GM12878 (cell line): ENCODE results near the gene PTPN5. TPM values are rescaled to one million over a fixed set of nuclear protein-coding genes. Genes with fewer than 3 reads are reported as not detected.

ENCODE experiments used
- ATAC-seq: fragments of 200-7000 bp; cut with Tn5 transposase; 3 replicates; pipeline ENCODE4 v1.9.1; 2020; ENCODE audit warnings: mild to moderate bottlenecking, moderate library complexity
- BruUV-seq: library from RNA; stranded (reverse); fragments of 400-500 nt; replicated peaks from 2 replicates; lab custom pipeline; 2021; lab: Mats Ljungman, UMichigan
- CTCF ChIA-PET: fragments of 300-600 bp; sonication (Branson Sonifier 250); formaldehyde crosslinking; extraction: SDS; loops from one replicate; lab custom pipeline; 2021; ENCODE audit warnings: inconsistent platforms; lab: Yijun Ruan, JAX
- POLR2A ChIA-PET: fragments of 350-600 bp; formaldehyde crosslinking; extraction: SDS; loops from one replicate; lab custom pipeline; 2021; ENCODE audit warnings: inconsistent platforms; lab: Charles Lee
- RAD21 ChIA-PET: fragments of 300-600 bp; sonication (Branson Sonifier 250); formaldehyde crosslinking; loops from one replicate; lab custom pipeline; 2023; ENCODE audit warnings: antibody characterized with exemption; ENCODE audit not compliant: unreplicated experiment; lab: Charles Lee
- SMC1A ChIA-PET: fragments of 300-600 bp; sonication (Branson Sonifier 250); formaldehyde crosslinking; loops from one replicate; lab custom pipeline; 2023; ENCODE audit not compliant: unreplicated experiment, uncharacterized antibody; lab: Charles Lee
- DNase-seq: peaks from one replicate; pipeline ENCODE4 v3.0.0-alpha.2; 2011; ENCODE audit warnings: low read depth, low spot score
- FAIRE-seq: peaks from 3 replicates; lab custom pipeline; 2011; peaks lifted over from hg19 to GRCh38; lab: Jason Lieb, UNC
- H2AFZ ChIP-seq: 2 replicates; pipeline ENCODE4 v1.6.0; 2011; ENCODE audit warnings: low read depth, low read length, control low read depth; ENCODE audit not compliant: control insufficient read depth
- H3K27ac ChIP-seq: 2 replicates; pipeline ENCODE4 v1.5.1; 2011; ENCODE audit warnings: control low read depth; ENCODE audit not compliant: control insufficient read depth, insufficient read depth
- H3K27me3 ChIP-seq, 2 experiments: replicated peaks in 1 of 2; 2 replicates each; pipeline versions ENCODE4 v1.6.0 to v1.6.1; 2011; ENCODE audit warnings: low read length in 1 of 2; ENCODE audit not compliant: control insufficient read depth in 2 of 2, insufficient read depth in 2 of 2
- H3K36me3 ChIP-seq, 2 experiments: 2 replicates each; pipeline ENCODE4 v1.5.1; 2011; ENCODE audit warnings: low read length in 1 of 2; ENCODE audit not compliant: control insufficient read depth in 2 of 2, insufficient read depth in 2 of 2
- H3K4me1 ChIP-seq: 2 replicates; pipeline ENCODE4 v1.6.1; 2011; ENCODE audit warnings: mild to moderate bottlenecking, low read length, moderate library complexity, mixed read lengths; ENCODE audit not compliant: control insufficient read depth, insufficient read depth
- H3K4me2 ChIP-seq: 2 replicates; pipeline ENCODE4 v1.6.0; 2011; ENCODE audit warnings: control low read depth; ENCODE audit not compliant: control insufficient read depth, insufficient read depth
- H3K4me3 ChIP-seq: fragments of 200-600 bp; sonication (generic); 2 replicates; pipeline ENCODE4 v1.5.1; 2016
- H3K79me2 ChIP-seq: 2 replicates; pipeline ENCODE4 v1.6.0; 2011; ENCODE audit warnings: low read length; ENCODE audit not compliant: control insufficient read depth, insufficient read depth
- H3K9ac ChIP-seq: 2 replicates; pipeline ENCODE4 v1.8.0; 2011; ENCODE audit warnings: low read length, control low read depth, mixed read lengths; ENCODE audit not compliant: control insufficient read depth, insufficient read depth
- H3K9me3 ChIP-seq: replicated peaks from 3 replicates; pipeline ENCODE4 v1.5.1; 2011; ENCODE audit warnings: mild to moderate bottlenecking, low read length; ENCODE audit not compliant: control insufficient read depth, insufficient read depth
- H4K20me1 ChIP-seq: 2 replicates; pipeline ENCODE4 v1.6.0; 2011; ENCODE audit not compliant: control insufficient read depth, insufficient read depth
- BCL3 ChIP-seq: IDR thresholded peaks from 2 replicates; pipeline ENCODE4 v1.6.1; 2011; ENCODE audit warnings: borderline replicate concordance, low read depth, mild to moderate bottlenecking, moderate library complexity, low read length; ENCODE audit not compliant: insufficient read depth, poor library complexity, severe bottlenecking
- EP300 ChIP-seq, 2 experiments: fragments of 150-350 bp in 1 of 2; IDR thresholded peaks; 2 replicates each; pipeline ENCODE4 v1.6.1; 2011 to 2012; ENCODE audit warnings: low read depth in 2 of 2, low read length in 2 of 2, borderline replicate concordance in 1 of 2, improper control_type of control experiment in 1 of 2, inconsistent platforms in 1 of 2; ENCODE audit not compliant: control insufficient read depth in 1 of 2
- HCFC1 ChIP-seq: fragments of 150-350 bp; IDR thresholded peaks from 2 replicates; pipeline ENCODE4 v1.6.1; 2014; ENCODE audit warnings: low read length
- JUNB ChIP-seq: IDR thresholded peaks from 2 replicates; pipeline ENCODE4 v1.6.1; 2016; ENCODE audit warnings: antibody characterized with exemption, mild to moderate bottlenecking
- JUND ChIP-seq: IDR thresholded peaks from 2 replicates; pipeline ENCODE4 v1.6.1; 2012; ENCODE audit warnings: low read depth, mild to moderate bottlenecking, low read length, improper control_type of control experiment, moderate library complexity
- MTA2 ChIP-seq: fragments of 450-650 bp; IDR thresholded peaks from 2 replicates; pipeline ENCODE4 v1.6.1; 2016; ENCODE audit warnings: low read depth, mild to moderate bottlenecking, moderate library complexity
- MXI1 ChIP-seq: fragments of 150-350 bp; IDR thresholded peaks from 2 replicates; pipeline ENCODE4 v1.6.1; 2011; ENCODE audit warnings: low read depth, mild to moderate bottlenecking, inconsistent platforms, low read length, improper control_type of control experiment
- NFXL1 ChIP-seq: fragments of 450-650 bp; IDR thresholded peaks from 2 replicates; pipeline ENCODE4 v1.6.1; 2017; ENCODE audit warnings: antibody characterized with exemption, mild to moderate bottlenecking, borderline replicate concordance
- PAX8 ChIP-seq: fragments of 450-650 bp; IDR thresholded peaks from 2 replicates; pipeline ENCODE4 v1.6.1; 2017; ENCODE audit warnings: mild to moderate bottlenecking, moderate library complexity
- SUPT20H ChIP-seq: IDR thresholded peaks from 2 replicates; pipeline ENCODE4 v1.6.1; 2011; ENCODE audit warnings: low read depth, mild to moderate bottlenecking, low read length, moderate library complexity, borderline replicate concordance; ENCODE audit not compliant: control insufficient read depth
- TCF12 ChIP-seq: IDR thresholded peaks from 2 replicates; pipeline ENCODE4 v1.6.1; 2011; ENCODE audit warnings: low read depth, mild to moderate bottlenecking, low read length
- ZZZ3 ChIP-seq: IDR thresholded peaks from 2 replicates; pipeline ENCODE4 v1.6.1; 2011; ENCODE audit warnings: low read depth; ENCODE audit not compliant: control insufficient read depth, insufficient read length
- WGBS: methylation state at CpG from one replicate; pipeline ENCODE4 v1.1.6; 2016; ENCODE audit warnings: low lambda C conversion rate; ENCODE audit not compliant: insufficient replicate concordance, insufficient coverage; ENCODE audit errors: missing lambda C conversion rate; 5-methylcytosine and 5-hydroxymethylcytosine counted together
- in situ Hi-C: fragments of 300-500 bp; cut with MboI; formaldehyde crosslinking; loops from 9 replicates; pipeline ENCODE4 v1.14.3; 2018; ENCODE audit warnings: mixed read lengths
- intact Hi-C: fragments of 100-400 bp; cut with micrococcal nuclease; formaldehyde crosslinking; loops from one replicate; pipeline ENCODE4 v1.14.2; 2022; ENCODE audit not compliant: unreplicated experiment
- polyA plus RNA-seq, 11 experiments: library from polyadenylated mRNA; depleted of rRNA in 4 of 11; unstranded in 6 of 11; stranded (reverse) in 5 of 11; fragments of >200 nt; fragmentation: Nextera tagmentation in 4 of 11; fragmentation: Illumina TruSeq in 1 of 11; extraction: Ambion mirVana in 4 of 11; extraction: Trizol in 1 of 11; gene quantifications; 1 replicate in 1 of 11; 2 replicates in 10 of 11; pipeline versions ENCODE4 v1.2.1 to v1.2.3, GENCODE V29; 2011 to 2016; ENCODE audit warnings: inconsistent platforms in 2 of 11, missing spikeins in 2 of 11, low read depth in 1 of 11
- total RNA-seq, 4 experiments: library from RNA; depleted of rRNA in 3 of 4; stranded (reverse); fragments of >200 nt in 3 of 4; fragmentation: Illumina TruSeq in 1 of 4; extraction: Trizol in 1 of 4; gene quantifications; 2 replicates each; pipeline versions ENCODE4 v1.2.1 to v1.2.3, GENCODE V29; 2013 to 2021

PTPN5 gene
- total and polyA plus RNA-seq, 10 of the 15 experiments (the other 5 are each of a cell fraction or from before 2014, with no cell fraction given) = 0.04 to 0.06 (median 0.05) TPM; not detected in 7

GRCh38 chr11:18794956-18795355 is 3.4 kb upstream of the PTPN5 start:
- Histone ChIP-seq H3K4me3 (no peak overlapping the region), H3K4me2 (no peak overlapping the region), H3K4me1 (no peaks in the 10 kb centered on the region), H3K27ac (no peak overlapping the region), H3K9me3 (no peaks in the 10 kb centered on the region), H3K9ac (no peak overlapping the region), H3K27me3 (peaks cover 9 to 18% of the 10 kb centered on the region in 2 experiments), H4K20me1 (no peaks in the 10 kb centered on the region), H3K36me3 (no peaks in the 10 kb centered on the region), H2AFZ (no peak overlapping the region), H3K79me2 (no peaks in the 10 kb centered on the region)
- intact Hi-C loops (no loop called here), in situ Hi-C loops (loop anchor here (10.0 kb wide), 1 partner anchor 60 kb away; no protein-coding TSS in a partner anchor)
- DNase-seq (no peak), ATAC-seq (peak; percentile 82), FAIRE-seq (no peak)
- TF ChIP-seq BCL3 (no peak), MTA2 (no peak), SUPT20H (no peak), HCFC1 (no peak), JUND (no peak), JUNB (no peak), NFXL1 (no peak), ZZZ3 (no peak), MXI1 (no peak), PAX8 (no peak), EP300 (IDR thresholded peaks at IDR 0.05; ENCODE audit: borderline replicate concordance in 1 of 2, control insufficient read depth in 1 of 2, low read depth in 2 of 2, low read length in 2 of 2) (no peak), TCF12 (no peak)
- ChIA-PET POLR2A (interaction anchor here (1.2 to 1.6 kb wide), 2 partner anchors 20 to 23 kb away, joined by 4 to 5 read pairs; no protein-coding TSS in a partner anchor), SMC1A (interaction anchor here (0.9 to 13.0 kb wide), 7 partner anchors 8 to 255 kb away, joined by 3 to 174 read pairs (median 4); no protein-coding TSS in a partner anchor), CTCF (interaction anchor here (1.1 to 15.5 kb wide), 11 partner anchors 8 to 73 kb away, joined by 3 to 310 read pairs (median 3); no protein-coding TSS in a partner anchor), RAD21 (interaction anchor here (1.1 to 5.3 kb wide), 5 partner anchors 20 to 254 kb away, joined by 3 to 34 read pairs (median 4); no protein-coding TSS in a partner anchor)
- 0% methylated on average over 7 of the region's 7 CpGs for WGBS
- BruUV-seq = no TSS peak
